ENCODE data around the gene TARBP1.
"Not testable (repeated sequence)": the region's sequence is repeated elsewhere in the genome, so short reads cannot be mapped to it uniquely, and the experiment has no call there.

TARBP1 gene

DNA sequence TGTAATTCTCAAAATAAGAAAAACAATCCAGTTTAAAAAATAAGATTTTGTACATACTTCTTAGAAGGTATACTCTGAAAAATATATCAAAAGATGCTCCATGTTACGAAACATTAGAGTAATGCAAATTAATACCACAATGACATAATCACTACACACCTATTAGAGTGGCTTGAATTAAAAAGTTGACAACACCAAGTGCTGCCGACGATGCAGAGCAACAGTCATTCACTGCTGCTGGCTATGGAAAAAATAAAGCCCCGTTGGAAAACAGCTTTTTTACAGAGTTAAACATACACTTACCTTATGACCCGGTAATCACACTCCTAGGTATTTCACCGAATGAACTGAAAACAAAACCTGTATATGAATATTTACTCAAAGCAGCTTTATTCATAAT, 90.9 kb downstream of the TARBP1 start:
- H3K9ac ChIP-seq (ENCODE audit: low read length), result no peak overlapping the region
- TF ChIP-seq EZH2 (IDR thresholded peaks at IDR 0.05; ENCODE audit: borderline replicate concordance, low read length) (no peak), CTCF (IDR thresholded peaks at IDR 0.05; ENCODE audit: low read length) (no peak)
- H2AFZ ChIP-seq (ENCODE audit: low read length), result no peak overlapping the region
- H3K36me3 ChIP-seq (ENCODE audit: insufficient read depth, low read length), result peaks cover 41% of the 10 kb centered on the region
- no peaks in the 10 kb centered on the region for H3K9me2 ChIP-seq (ENCODE audit: low read depth, low read length)
- no peaks in the 10 kb centered on the region for H3K4me1 ChIP-seq (ENCODE audit: insufficient read depth, low read length, severe bottlenecking)
- no peak overlapping the region for H3K4me2 ChIP-seq (ENCODE audit: low read length)
- no peaks in the 10 kb centered on the region for H4K20me1 ChIP-seq (ENCODE audit: insufficient read depth, low read length)
- no peaks in the 10 kb centered on the region for H3K27me3 ChIP-seq (ENCODE audit: insufficient read depth, low read length)
- no peaks in the 10 kb centered on the region for H3F3A ChIP-seq (ENCODE audit: insufficient read depth, low read length)
- 0 out of 2 replicates have a peak, but pooled peaks cover 2% of the 10 kb centered on the region for H3K9me3 ChIP-seq (ENCODE audit: low read length)
- no peak overlapping the region for H3K4me3 ChIP-seq (ENCODE audit: low read depth, low read length, poor library complexity, severe bottlenecking)
- H3K79me2 ChIP-seq (ENCODE audit: insufficient read depth, low read length), result no peaks in the 10 kb centered on the region
- no peak overlapping the region for H3K27ac ChIP-seq (ENCODE audit: low read depth, low read length, poor library complexity, severe bottlenecking)

DNA sequence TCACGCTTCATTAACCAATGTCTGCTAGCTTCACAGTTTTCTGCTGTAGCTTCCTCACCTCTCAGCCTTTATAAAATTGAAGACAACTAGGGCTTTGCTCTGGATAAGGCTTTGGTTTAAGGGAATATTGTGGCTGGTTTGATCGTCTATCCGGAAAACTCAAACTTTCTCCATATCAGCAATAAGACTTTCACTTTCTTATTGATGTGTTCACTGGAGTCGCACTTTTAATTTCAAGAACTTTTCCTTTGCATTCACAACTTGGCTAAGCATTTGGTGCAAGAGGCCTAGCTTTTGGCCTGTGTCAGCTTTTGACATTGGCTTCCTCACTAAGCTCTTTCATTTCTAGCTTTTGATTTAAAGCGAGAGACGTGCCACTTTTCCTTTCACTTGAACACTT, 92.9 kb downstream of the TARBP1 start:
- Histone ChIP-seq H2AFZ (ENCODE audit: low read length) (no peak overlapping the region), H3K79me2 (ENCODE audit: insufficient read depth, low read length) (no peaks in the 10 kb centered on the region), H3F3A (ENCODE audit: insufficient read depth, low read length) (no peaks in the 10 kb centered on the region), H3K9ac (ENCODE audit: low read length) (no peak overlapping the region), H4K20me1 (ENCODE audit: insufficient read depth, low read length) (no peaks in the 10 kb centered on the region), H3K27me3 (ENCODE audit: insufficient read depth, low read length) (no peaks in the 10 kb centered on the region), H3K9me3 (ENCODE audit: low read length) (0 out of 2 replicates have a peak, but pooled peaks cover 2% of the 10 kb centered on the region), H3K36me3 (ENCODE audit: insufficient read depth, low read length) (peaks cover 37% of the 10 kb centered on the region), H3K4me2 (ENCODE audit: low read length) (no peak overlapping the region), H3K4me1 (ENCODE audit: insufficient read depth, low read length, severe bottlenecking) (no peaks in the 10 kb centered on the region), H3K4me3 (ENCODE audit: low read depth, low read length, poor library complexity, severe bottlenecking) (no peak overlapping the region), H3K27ac (ENCODE audit: low read depth, low read length, poor library complexity, severe bottlenecking) (no peak overlapping the region), H3K9me2 (ENCODE audit: low read depth, low read length) (no peaks in the 10 kb centered on the region)
- TF ChIP-seq CTCF (IDR thresholded peaks at IDR 0.05; ENCODE audit: low read length) (no peak), EZH2 (IDR thresholded peaks at IDR 0.05; ENCODE audit: borderline replicate concordance, low read length) (no peak)

DNA sequence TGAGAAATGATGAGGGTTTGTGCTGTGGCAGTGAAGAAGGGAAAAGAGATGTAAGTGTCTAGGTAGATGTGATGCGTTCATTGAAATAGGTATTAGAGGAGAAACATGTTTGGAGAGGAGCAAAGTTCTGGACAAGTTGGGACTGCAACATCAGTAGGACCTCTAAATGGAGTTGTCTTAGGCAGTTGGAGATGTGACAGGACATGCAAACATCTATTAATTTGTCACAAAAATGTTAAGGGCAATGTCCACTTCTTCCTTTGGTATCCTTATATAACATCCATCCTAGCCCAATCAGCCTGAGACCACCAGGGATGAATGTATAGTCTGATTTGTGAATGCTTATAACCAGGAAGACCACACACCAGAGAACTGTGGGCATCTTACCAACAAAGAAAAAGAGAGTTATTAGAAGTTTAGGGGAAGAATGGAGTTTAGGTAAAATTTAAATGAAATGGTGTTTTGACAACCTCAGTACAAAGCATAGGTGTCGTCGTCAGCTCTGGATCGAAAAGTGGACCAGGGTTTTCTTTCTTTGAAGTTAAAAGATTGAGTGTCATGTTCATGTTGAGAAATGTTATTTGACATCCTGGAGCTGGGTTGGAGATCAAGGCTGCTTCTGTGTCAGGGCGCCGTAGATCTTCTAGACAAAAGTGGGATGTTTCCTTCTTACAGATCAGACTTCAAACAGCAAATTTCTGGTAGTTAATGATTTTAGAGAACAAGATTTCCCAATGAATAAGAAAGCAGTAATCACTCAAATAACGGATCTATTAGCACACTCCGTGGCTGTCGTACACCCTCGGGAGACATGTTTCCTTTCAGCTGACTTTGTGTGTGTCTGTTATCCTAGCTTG, 97.1 kb downstream of the TARBP1 start:
- H3K27me3 ChIP-seq (ENCODE audit: insufficient read depth, low read length), result no peaks in the 10 kb centered on the region
- no peak overlapping the region for H3K4me2 ChIP-seq (ENCODE audit: low read length)
- peaks cover 68% of the 10 kb centered on the region for H3K36me3 ChIP-seq (ENCODE audit: insufficient read depth, low read length)
- no peaks in the 10 kb centered on the region for H3F3A ChIP-seq (ENCODE audit: insufficient read depth, low read length)
- no peak overlapping the region for H3K9ac ChIP-seq (ENCODE audit: low read length)
- no peaks in the 10 kb centered on the region for H3K9me3 ChIP-seq (ENCODE audit: low read length)
- TF ChIP-seq CTCF (IDR thresholded peaks at IDR 0.05; ENCODE audit: low read length) (no peak), EZH2 (IDR thresholded peaks at IDR 0.05; ENCODE audit: borderline replicate concordance, low read length) (no peak)
- H2AFZ ChIP-seq (ENCODE audit: low read length), result no peak overlapping the region
- H3K79me2 ChIP-seq (ENCODE audit: insufficient read depth, low read length), result no peaks in the 10 kb centered on the region
- H4K20me1 ChIP-seq (ENCODE audit: insufficient read depth, low read length), result no peaks in the 10 kb centered on the region
- no peak overlapping the region for H3K4me3 ChIP-seq (ENCODE audit: low read depth, low read length, poor library complexity, severe bottlenecking)
- no peak overlapping the region for H3K27ac ChIP-seq (ENCODE audit: low read depth, low read length, poor library complexity, severe bottlenecking)
- no peaks in the 10 kb centered on the region for H3K4me1 ChIP-seq (ENCODE audit: insufficient read depth, low read length, severe bottlenecking)
- no peaks in the 10 kb centered on the region for H3K9me2 ChIP-seq (ENCODE audit: low read depth, low read length)

DNA sequence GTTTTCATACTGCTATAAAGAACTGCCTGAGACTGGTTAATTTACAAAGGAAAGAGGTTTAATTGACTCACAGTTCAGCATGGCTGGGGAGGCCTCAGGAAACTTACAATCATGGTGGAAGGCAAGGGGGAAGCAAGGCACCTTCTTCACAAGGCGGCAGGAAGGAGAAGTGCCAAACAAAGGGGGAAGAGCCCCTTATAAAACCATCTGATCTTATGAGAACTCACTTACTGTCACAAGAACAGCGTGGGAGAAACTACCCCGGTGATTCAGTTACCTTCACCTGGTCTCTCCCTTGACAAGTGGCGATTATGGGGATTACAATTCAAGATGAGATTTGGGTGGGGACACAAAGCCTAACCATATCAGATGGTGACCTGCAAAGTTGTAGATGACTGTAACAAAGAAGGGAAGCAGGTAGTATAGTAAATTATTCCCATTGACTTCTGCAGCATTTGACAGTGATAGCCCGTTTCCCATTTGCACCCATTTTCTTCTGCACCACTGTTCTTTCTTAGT, 99.3 kb downstream of the TARBP1 start:
- not testable (repeated sequence) for H3K4me2 ChIP-seq (ENCODE audit: low read length); H3K27ac ChIP-seq (ENCODE audit: low read depth, low read length, poor library complexity, severe bottlenecking); H3K79me2 ChIP-seq (ENCODE audit: insufficient read depth, low read length); H3K27me3 ChIP-seq (ENCODE audit: insufficient read depth, low read length); H3K4me3 ChIP-seq (ENCODE audit: low read depth, low read length, poor library complexity, severe bottlenecking); H3K9ac ChIP-seq (ENCODE audit: low read length); H4K20me1 ChIP-seq (ENCODE audit: insufficient read depth, low read length); H2AFZ ChIP-seq (ENCODE audit: low read length); H3K4me1 ChIP-seq (ENCODE audit: insufficient read depth, low read length, severe bottlenecking); H3F3A ChIP-seq (ENCODE audit: insufficient read depth, low read length); H3K9me3 ChIP-seq (ENCODE audit: low read length); H3K9me2 ChIP-seq (ENCODE audit: low read depth, low read length)
- H3K36me3 ChIP-seq (ENCODE audit: insufficient read depth, low read length), result peaks cover 78% of the 10 kb centered on the region
